CD14-positive monocyte (primary cell): ENCODE results near the gene FRMD3. TPM values are rescaled to one million over a fixed set of nuclear protein-coding genes. Genes with fewer than 3 reads are reported as not detected.

Source experiments
- DNase-seq, 3 donors: peaks; one replicate each; pipeline ENCODE4 v3.0.0-alpha.2; 2011 to 2022
- H2AFZ ChIP-seq: 2 replicates; pipeline ENCODE4 v1.6.0; 2012; ENCODE audit warnings: mild to moderate bottlenecking, low read depth, low read length, inconsistent platforms; ENCODE audit not compliant: insufficient read depth, poor library complexity, severe bottlenecking
- H3K27ac ChIP-seq, 2 donors: 1 replicate in 1 of 2; 2 replicates in 1 of 2; pipeline ENCODE4 v1.5.1; 2012 to 2013; ENCODE audit warnings: low read length in 2 of 2, control low read depth in 1 of 2, inconsistent platforms in 1 of 2, low read depth in 1 of 2, mild to moderate bottlenecking in 1 of 2
- H3K27me3 ChIP-seq, 2 donors: one replicate each; pipeline versions ENCODE4 v1.6.0 to v1.6.1; 2011 to 2013; ENCODE audit warnings: low read length in 2 of 2; ENCODE audit not compliant: control insufficient read depth in 2 of 2, insufficient read depth in 2 of 2
- H3K36me3 ChIP-seq, 2 donors: replicated peaks in 1 of 2; 1 replicate in 1 of 2; 2 replicates in 1 of 2; pipeline versions ENCODE4 v1.5.1 to v1.6.1; 2012 to 2013; ENCODE audit warnings: low read length in 2 of 2, control low read depth in 1 of 2, inconsistent platforms in 1 of 2, mild to moderate bottlenecking in 1 of 2; ENCODE audit not compliant: insufficient read depth in 2 of 2, control insufficient read depth in 1 of 2
- H3K4me1 ChIP-seq, 2 donors: 1 replicate in 1 of 2; 2 replicates in 1 of 2; pipeline versions ENCODE4 v1.5.1 to v1.6.1; 2012 to 2013; ENCODE audit warnings: low read length in 2 of 2, control low read depth in 1 of 2, inconsistent platforms in 1 of 2, mild to moderate bottlenecking in 1 of 2, moderate library complexity in 1 of 2; ENCODE audit not compliant: insufficient read depth in 2 of 2, control insufficient read depth in 1 of 2
- H3K4me2 ChIP-seq: replicated peaks from 2 replicates; pipeline ENCODE3; 2012; ENCODE audit warnings: low read length, moderate library complexity, mild to moderate bottlenecking; ENCODE audit not compliant: poor library complexity, severe bottlenecking; ENCODE audit errors: extremely low read depth
- H3K4me3 ChIP-seq, 3 experiments: fragments of 200-600 bp in 1 of 3; sonication (generic) in 1 of 3; replicated peaks in 1 of 3; 1 replicate in 2 of 3; 2 replicates in 1 of 3; pipeline ENCODE4 v1.5.1; 2011 to 2013; ENCODE audit warnings: low read length in 3 of 3, mild to moderate bottlenecking in 3 of 3, control low read depth in 2 of 3, low read depth in 2 of 3, inconsistent platforms in 1 of 3, moderate library complexity in 1 of 3
- H3K79me2 ChIP-seq: 2 replicates; pipeline ENCODE4 v1.6.0; 2012; ENCODE audit warnings: mild to moderate bottlenecking, control low read depth, inconsistent platforms, low read length, moderate library complexity; ENCODE audit not compliant: insufficient read depth
- H3K9ac ChIP-seq: 2 replicates; pipeline ENCODE4 v1.6.0; 2017; ENCODE audit warnings: low read length, mild to moderate bottlenecking; ENCODE audit not compliant: insufficient read depth, poor library complexity, severe bottlenecking
- H3K9me3 ChIP-seq, 2 donors: replicated peaks in 1 of 2; 1 replicate in 1 of 2; 2 replicates in 1 of 2; pipeline versions ENCODE4 v1.5.1 to v1.6.1; 2012 to 2013; ENCODE audit warnings: low read length in 2 of 2, control low read depth in 1 of 2; ENCODE audit not compliant: control insufficient read depth in 1 of 2, insufficient read depth in 1 of 2
- H4K20me1 ChIP-seq: 2 replicates; pipeline ENCODE4 v1.6.0; 2012; ENCODE audit warnings: mild to moderate bottlenecking, low read length, control low read depth, moderate library complexity; ENCODE audit not compliant: insufficient read depth
- H3K27ac Mint-ChIP-seq, 7 donors: one replicate each; pipeline ENCODE4 v1.8.0; 2020; ENCODE audit warnings: mild to moderate bottlenecking in 7 of 7, mixed read lengths in 7 of 7, moderate library complexity in 6 of 7, inconsistent platforms in 2 of 7
- H3K27me3 Mint-ChIP-seq, 3 donors: one replicate each; pipeline ENCODE4 v1.8.0; 2021 to 2022; ENCODE audit warnings: low read depth in 3 of 3, mild to moderate bottlenecking in 3 of 3, mixed read lengths in 3 of 3, moderate library complexity in 3 of 3, inconsistent platforms in 1 of 3
- H3K36me3 Mint-ChIP-seq, 2 donors: one replicate each; pipeline ENCODE4 v1.8.0; 2020; ENCODE audit warnings: mixed read lengths in 2 of 2, inconsistent platforms in 1 of 2, mild to moderate bottlenecking in 1 of 2
- H3K4me1 Mint-ChIP-seq: one replicate; pipeline ENCODE4 v1.8.0; 2020; ENCODE audit warnings: mild to moderate bottlenecking, mixed read lengths
- H3K4me3 Mint-ChIP-seq, 2 donors: one replicate each; pipeline ENCODE4 v1.8.0; 2020; ENCODE audit warnings: mild to moderate bottlenecking in 2 of 2, mixed read lengths in 2 of 2, moderate library complexity in 1 of 2
- H3K9me3 Mint-ChIP-seq, 7 donors: one replicate each; pipeline ENCODE4 v1.8.0; 2020 to 2022; ENCODE audit warnings: mixed read lengths in 7 of 7, mild to moderate bottlenecking in 6 of 7, moderate library complexity in 6 of 7, inconsistent platforms in 2 of 7
- CTCF ChIP-seq: fragments of 200-600 bp; IDR thresholded peaks from one replicate; pipeline ENCODE4 v1.8.0; 2022; ENCODE audit warnings: antibody characterized with exemption, mild to moderate bottlenecking
- WGBS: methylation state at CpG from one replicate; pipeline ENCODE4 v1.1.5; 2013; ENCODE audit warnings: missing lambda C conversion rate; ENCODE audit not compliant: insufficient coverage; 5-methylcytosine and 5-hydroxymethylcytosine counted together
- intact Hi-C, 2 donors: fragments of 100-400 bp; cut with micrococcal nuclease; formaldehyde crosslinking; loops; one replicate each; pipeline versions ENCODE4 v1.15.0 to v1.15.1; 2023
- polyA plus RNA-seq, 3 donors: library from polyadenylated mRNA; depleted of rRNA in 1 of 3; unstranded in 2 of 3; stranded (reverse) in 1 of 3; fragments of 300-500 nt in 2 of 3; fragments of >200 nt in 1 of 3; fragmentation: Illumina TruSeq in 2 of 3; gene quantifications; 1 replicate in 2 of 3; 2 replicates in 1 of 3; pipeline ENCODE4 v1.2.3, GENCODE V29; 2012 to 2021

FRMD3 gene
- polyA plus RNA-seq, 3 donors, result 2.8 to 9.8 (median 4.2) TPM

GRCh38 chr9:83526211-83526610 is 12.0 kb downstream of the FRMD3 start:
- Histone ChIP-seq H2AFZ (no peak overlapping the region), H3K9ac (no peak overlapping the region), H3K27me3 (no peaks in the 10 kb centered on the region), H3K9me3 (no peaks in the 10 kb centered on the region), H3K4me3 (no peak overlapping the region), H3K4me1 (peaks cover 11 to 12% of the 10 kb centered on the region in 2 donors), H4K20me1 (no peaks in the 10 kb centered on the region), H3K27ac (no peak overlapping the region), H3K79me2 (peaks cover 4% of the 10 kb centered on the region), H3K36me3 (no peaks in the 10 kb centered on the region), H3K4me2 (no peak overlapping the region)
- 95% methylated on average over 2 of the region's 2 CpGs for WGBS
- peaks cover 20% of the 10 kb centered on the region for H3K4me1 Mint-ChIP-seq
- peaks cover 0 to 2% (median 0%) of the 10 kb centered on the region in 3 donors for H3K27me3 Mint-ChIP-seq
- no peak overlapping the region for H3K4me3 Mint-ChIP-seq
- no peak overlapping the region for H3K27ac Mint-ChIP-seq
- H3K36me3 Mint-ChIP-seq, result no peaks in the 10 kb centered on the region
- DNase-seq, result no peak
- intact Hi-C loops, result no loop called here
- no peak for TF ChIP-seq CTCF
- peaks cover 0 to 4% (median 0%) of the 10 kb centered on the region in 7 donors for H3K9me3 Mint-ChIP-seq

- no peak for TF ChIP-seq CTCF
- peaks cover 9% of the 10 kb centered on the region for H3K79me2 ChIP-seq
- H3K4me3 Mint-ChIP-seq, result no peak overlapping the region
- no peaks in the 10 kb centered on the region for H3K27me3 Mint-ChIP-seq
- H3K27me3 ChIP-seq, result no peaks in the 10 kb centered on the region
- intact Hi-C loops, result no loop called here
- H3K27ac ChIP-seq, result no peak overlapping the region
- H3K4me2 ChIP-seq, result no peak overlapping the region
- peaks cover 24 to 27% of the 10 kb centered on the region in 2 donors for H3K4me1 ChIP-seq
- H3K36me3 ChIP-seq, result no peaks in the 10 kb centered on the region
- H3K27ac Mint-ChIP-seq, result peak overlapping the region in 1 of 7 donors; percentile 56
- no peak overlapping the region for H3K4me3 ChIP-seq
- no peak overlapping the region for H2AFZ ChIP-seq
- H3K9me3 Mint-ChIP-seq, result peaks cover 0 to 4% (median 3%) of the 10 kb centered on the region in 7 donors
- peaks cover 2% of the 10 kb centered on the region in 2 donors for H3K36me3 Mint-ChIP-seq
- DNase-seq, result no peak
- H4K20me1 ChIP-seq, result no peaks in the 10 kb centered on the region
- H3K9ac ChIP-seq, result no peak overlapping the region
- peaks cover 28% of the 10 kb centered on the region for H3K4me1 Mint-ChIP-seq
- no peaks in the 10 kb centered on the region for H3K9me3 ChIP-seq
Observed at GRCh38 chr9:83523684-83524083, 14.5 kb downstream of the FRMD3 start.
